VCaP (cell line): Measurements from ENCODE around the gene PGM2.

Experiments
- H3K27ac ChIP-seq: fragments of 450-650 bp; 2 replicates; pipeline ENCODE4 v1.5.1; 2017
- CTCF ChIP-seq: fragments of 450-650 bp; conservative IDR thresholded peaks from 2 replicates; pipeline ENCODE4 v1.5.1; 2017; ENCODE audit warnings: mild to moderate bottlenecking, moderate library complexity

Gene PGM2

DNA sequence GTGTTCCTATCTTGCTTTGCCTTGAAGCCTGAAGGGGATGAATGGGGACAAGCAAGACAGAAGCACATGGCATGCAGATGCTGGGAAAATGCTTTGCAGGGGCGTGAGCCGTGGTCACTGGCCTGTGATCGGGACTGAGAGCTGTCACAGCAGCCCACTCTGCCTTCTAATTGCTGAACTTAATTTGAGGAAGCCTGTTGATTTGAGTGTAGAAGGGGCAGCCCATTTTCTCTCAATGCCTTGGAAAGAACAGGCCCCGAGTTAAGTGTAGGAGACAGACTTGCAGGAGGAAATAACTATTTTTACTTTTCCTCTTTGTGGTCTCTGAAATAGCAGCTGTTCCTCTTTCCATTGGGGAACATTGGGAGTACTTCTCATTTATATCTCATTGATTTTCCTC lies 38.3 kb downstream of the PGM2 start:
- no peak overlapping the region for H3K27ac ChIP-seq
- no peak for TF ChIP-seq CTCF

DNA sequence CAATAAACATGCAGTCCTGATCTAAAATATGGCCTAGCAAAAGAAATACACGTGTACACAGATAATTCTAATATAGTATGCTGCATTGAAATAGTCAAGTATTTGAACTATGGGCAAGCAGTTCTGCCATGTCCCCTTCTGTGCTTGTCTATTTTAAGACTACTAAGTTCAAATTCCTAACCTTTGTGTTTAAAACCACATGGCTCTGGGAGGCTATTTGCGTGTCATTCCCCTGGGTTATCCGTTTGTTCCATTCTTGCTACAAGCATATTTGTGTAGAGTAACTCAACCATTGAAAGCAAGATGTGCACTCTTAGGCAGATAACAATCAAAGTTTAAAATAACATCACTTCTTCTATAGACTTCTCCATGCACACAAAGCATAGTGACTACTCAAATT lies 39.0 kb downstream of the PGM2 start:
- no peak overlapping the region for H3K27ac ChIP-seq
- no peak for TF ChIP-seq CTCF

DNA sequence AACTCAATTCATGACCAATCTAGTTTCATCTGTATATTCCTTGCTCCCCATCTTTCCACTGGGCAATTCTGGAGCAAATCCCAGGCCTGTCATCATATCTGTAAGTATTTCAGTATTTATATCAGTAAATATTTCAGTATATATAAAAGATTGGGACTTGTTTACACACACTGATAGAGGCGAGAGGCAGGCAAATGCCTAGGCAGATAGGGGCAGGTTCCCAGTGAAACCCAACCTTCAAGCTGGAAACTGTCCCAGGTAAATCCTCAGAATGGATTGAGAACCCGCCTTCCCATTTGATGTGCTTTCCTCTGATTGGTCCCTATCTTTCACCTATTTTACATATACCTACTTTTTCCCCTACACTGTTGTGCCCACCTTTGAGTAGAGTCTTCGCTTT lies 40.6 kb downstream of the PGM2 start:
- no peak overlapping the region for H3K27ac ChIP-seq
- no peak for TF ChIP-seq CTCF

- no peak overlapping the region for H3K27ac ChIP-seq
- TF ChIP-seq CTCF, result no peak
Measured at GRCh38 chr4:37868238-37868637, 41.8 kb downstream of the PGM2 start.

DNA sequence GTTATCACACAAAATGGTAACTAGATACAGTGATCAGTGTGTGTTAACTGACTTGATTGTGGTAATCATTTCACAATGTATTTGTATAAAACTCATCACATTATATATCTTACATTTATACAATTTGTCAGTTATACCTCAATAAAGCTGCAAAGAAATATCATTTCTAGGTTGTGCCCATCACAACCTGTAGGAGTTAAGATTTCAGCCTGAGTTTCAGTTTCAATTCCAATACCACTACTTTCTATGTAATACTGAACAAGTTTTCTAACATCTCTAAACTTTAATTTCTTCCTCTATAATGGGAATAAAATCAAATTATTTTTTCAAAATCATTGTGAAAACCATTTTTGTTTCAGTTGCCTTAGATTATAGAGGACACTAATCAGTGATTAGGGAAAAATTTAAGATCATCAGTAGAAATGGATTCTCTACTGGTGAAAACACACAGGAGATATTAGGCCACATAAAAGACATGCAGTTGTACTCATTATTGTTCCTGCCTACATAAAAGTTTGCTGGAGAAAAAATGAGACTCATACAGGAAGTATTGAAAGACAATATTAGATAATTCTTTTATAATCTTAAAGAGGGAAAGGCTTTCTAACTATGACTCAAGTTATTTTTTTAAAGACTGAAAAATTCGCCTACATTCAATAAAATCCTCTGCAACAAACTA lies 46.0 kb downstream of the PGM2 start:
- no peak overlapping the region for H3K27ac ChIP-seq
- no peak for TF ChIP-seq CTCF

- no peak for TF ChIP-seq CTCF
- H3K27ac ChIP-seq, result no peak overlapping the region
Measured at GRCh38 chr4:37873386-37873785, 46.9 kb downstream of the PGM2 start.

- no peak for TF ChIP-seq CTCF
Measured at GRCh38 chr4:37876156-37876555, 49.7 kb downstream of the PGM2 start.

More at GRCh38 chr4:37876156-37876555, 49.7 kb downstream of the PGM2 start:
- no peak overlapping the region for H3K27ac ChIP-seq
